ENCODE measurements around the gene BTBD18. TPM values are rescaled to one million over a fixed set of nuclear protein-coding genes. Genes with fewer than 3 reads are reported as not detected.
A peak's percentile ranks its signal among the peaks of the same experiment; 100 is the strongest.

The BTBD18 gene
- total RNA-seq, 6 experiments from 2014 or later, result not detected

DNA sequence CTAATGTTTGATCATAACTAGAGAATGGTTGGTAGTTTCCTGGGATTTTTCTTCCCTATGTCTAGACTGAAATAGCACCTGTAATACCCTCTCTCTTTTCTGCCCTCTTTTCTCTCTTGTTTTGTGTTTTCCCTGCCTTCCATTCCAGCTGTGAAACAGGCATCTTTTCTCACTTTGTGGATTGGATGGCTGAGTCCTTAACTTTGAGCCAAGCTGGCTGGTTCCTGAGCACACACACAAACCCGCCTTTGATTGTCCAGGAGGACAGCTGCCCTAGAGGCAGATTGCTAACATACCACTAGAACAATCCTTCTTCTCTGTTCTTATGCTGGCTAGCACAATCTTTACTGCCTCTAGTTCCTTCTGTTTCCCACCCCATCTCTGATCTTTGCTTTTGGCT is 27.7 kb upstream of the BTBD18 start:
- H3K4me3 Mint-ChIP-seq, result peak overlapping the region; percentile 77
- TF ChIP-seq, protein P1, sequence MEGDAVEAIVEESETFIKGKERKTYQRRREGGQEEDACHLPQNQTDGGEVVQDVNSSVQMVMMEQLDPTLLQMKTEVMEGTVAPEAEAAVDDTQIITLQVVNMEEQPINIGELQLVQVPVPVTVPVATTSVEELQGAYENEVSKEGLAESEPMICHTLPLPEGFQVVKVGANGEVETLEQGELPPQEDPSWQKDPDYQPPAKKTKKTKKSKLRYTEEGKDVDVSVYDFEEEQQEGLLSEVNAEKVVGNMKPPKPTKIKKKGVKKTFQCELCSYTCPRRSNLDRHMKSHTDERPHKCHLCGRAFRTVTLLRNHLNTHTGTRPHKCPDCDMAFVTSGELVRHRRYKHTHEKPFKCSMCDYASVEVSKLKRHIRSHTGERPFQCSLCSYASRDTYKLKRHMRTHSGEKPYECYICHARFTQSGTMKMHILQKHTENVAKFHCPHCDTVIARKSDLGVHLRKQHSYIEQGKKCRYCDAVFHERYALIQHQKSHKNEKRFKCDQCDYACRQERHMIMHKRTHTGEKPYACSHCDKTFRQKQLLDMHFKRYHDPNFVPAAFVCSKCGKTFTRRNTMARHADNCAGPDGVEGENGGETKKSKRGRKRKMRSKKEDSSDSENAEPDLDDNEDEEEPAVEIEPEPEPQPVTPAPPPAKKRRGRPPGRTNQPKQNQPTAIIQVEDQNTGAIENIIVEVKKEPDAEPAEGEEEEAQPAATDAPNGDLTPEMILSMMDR (IDR thresholded peaks at IDR 0.05), result peak; percentile 20; the same call in 1 of the 2 replicates
- peak overlapping the region; percentile 96 for H3K27ac Mint-ChIP-seq
- H3K27me3 Mint-ChIP-seq (ENCODE audit: insufficient read depth), result no peaks in the 10 kb centered on the region; the same call in 1 of the 2 replicates
- peaks cover 11% of the 10 kb centered on the region for H3K36me3 Mint-ChIP-seq (ENCODE audit: low read depth)
- H3K9me3 Mint-ChIP-seq, result no peaks in the 10 kb centered on the region
- peak; percentile 54 for DNase-seq
- peaks cover 74% of the 10 kb centered on the region for H3K4me1 Mint-ChIP-seq (ENCODE audit: low read depth)

DNA sequence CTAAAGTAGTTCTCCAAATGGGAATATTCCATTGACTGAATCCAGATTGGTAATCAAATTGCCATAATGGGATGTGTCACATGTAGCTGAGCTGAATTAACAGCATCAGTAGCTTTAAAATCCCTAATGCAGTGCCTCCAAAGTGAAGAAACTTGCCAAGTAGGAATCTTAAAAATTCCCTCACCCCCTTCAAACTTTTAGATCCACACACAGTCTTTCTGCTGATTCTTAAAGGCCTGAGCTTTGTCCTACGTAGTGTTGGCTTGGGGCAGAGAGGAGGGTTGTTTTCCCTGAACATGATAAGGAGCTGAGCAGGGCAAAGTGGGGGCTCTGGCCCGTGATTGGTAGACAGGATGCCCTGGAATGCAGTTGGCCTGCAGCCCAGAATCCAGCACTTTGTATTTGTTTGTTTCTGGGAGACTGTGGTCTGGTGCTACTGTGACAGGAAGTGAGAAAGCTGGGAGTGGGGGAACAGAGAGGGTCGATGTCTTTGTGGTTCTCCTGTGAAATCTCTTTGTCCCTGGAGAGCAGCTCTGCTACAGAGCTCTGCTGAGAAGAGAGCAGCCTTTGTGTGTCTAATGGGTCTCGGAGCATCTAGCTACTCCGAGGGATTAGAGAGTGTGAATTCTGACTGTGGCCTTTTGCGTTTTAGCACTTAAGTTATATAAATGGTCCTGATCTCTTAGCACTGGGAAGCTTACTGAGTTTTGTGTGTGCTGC is 26.9 kb upstream of the BTBD18 start:
- peak overlapping the region; percentile 77 for H3K4me3 Mint-ChIP-seq
- peak overlapping the region; percentile 96 for H3K27ac Mint-ChIP-seq
- H3K36me3 Mint-ChIP-seq (ENCODE audit: low read depth), result peaks cover 11% of the 10 kb centered on the region
- no peaks in the 10 kb centered on the region; the same call in 1 of the 2 replicates for H3K27me3 Mint-ChIP-seq (ENCODE audit: insufficient read depth)
- DNase-seq, result peak; percentile 95
- TF ChIP-seq, protein P1 (IDR thresholded peaks at IDR 0.05), result no peak
- H3K9me3 Mint-ChIP-seq, result no peaks in the 10 kb centered on the region
- H3K4me1 Mint-ChIP-seq (ENCODE audit: low read depth), result peaks cover 79% of the 10 kb centered on the region

DNA sequence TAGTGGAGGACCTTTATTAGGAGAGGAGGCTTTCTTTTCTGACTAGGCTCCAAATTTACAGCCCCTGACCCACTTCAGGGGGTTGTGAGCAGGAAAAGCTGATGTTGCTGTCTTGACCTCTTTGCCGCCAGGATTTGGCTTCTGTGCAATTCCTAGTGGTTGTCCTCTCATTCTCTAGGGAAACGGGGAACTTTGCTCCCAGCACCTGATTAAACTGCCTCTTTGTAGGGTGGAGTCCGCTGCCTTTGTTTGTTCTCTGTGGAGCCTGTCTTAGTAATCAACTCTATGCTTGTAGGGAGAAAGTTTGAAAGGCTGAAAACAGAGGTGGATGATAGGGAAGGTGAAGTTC is 26.3 kb upstream of the BTBD18 start:
- Mint-ChIP-seq H3K4me1 (ENCODE audit: low read depth) (peaks cover 82% of the 10 kb centered on the region), H3K36me3 (ENCODE audit: low read depth) (peaks cover 13% of the 10 kb centered on the region), H3K4me3 (peak overlapping the region; percentile 77), H3K9me3 (no peaks in the 10 kb centered on the region), H3K27me3 (ENCODE audit: insufficient read depth) (no peaks in the 10 kb centered on the region; the same call in 1 of the 2 replicates), H3K27ac (peak overlapping the region; percentile 96)
- DNase-seq, result no peak
- TF ChIP-seq, protein P1 (IDR thresholded peaks at IDR 0.05), result no peak

DNA sequence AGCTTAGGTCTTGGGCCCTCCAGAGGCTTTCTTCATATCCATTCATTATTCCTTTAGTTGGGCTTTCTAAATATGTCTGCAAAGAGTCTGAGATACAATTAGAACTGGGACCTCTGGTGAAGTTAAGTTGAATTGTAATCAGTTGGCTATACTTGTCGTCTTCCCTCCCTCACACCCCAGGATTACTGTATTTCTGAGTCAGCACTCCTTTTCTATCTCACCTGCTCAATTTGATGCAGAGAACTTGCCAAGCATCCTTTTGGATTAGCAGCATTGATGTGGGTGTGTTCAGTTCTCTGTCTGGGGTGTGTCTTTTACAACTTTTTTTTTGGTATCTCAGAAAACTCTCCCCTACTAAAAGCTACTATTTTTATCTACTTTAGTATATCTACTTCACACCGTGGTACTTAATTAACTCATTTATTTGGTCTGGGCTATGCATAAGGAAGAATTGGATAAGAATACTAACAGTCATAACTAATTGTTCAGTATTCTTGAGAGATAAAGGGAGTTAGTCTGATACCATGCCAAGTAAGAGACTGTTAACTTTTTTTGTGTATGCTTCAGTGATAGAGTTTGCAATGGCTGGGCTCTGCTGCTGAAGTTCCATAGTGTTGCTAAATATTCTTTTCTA is 25.1 kb upstream of the BTBD18 start:
- peaks cover 87% of the 10 kb centered on the region for H3K4me1 Mint-ChIP-seq (ENCODE audit: low read depth)

DNA sequence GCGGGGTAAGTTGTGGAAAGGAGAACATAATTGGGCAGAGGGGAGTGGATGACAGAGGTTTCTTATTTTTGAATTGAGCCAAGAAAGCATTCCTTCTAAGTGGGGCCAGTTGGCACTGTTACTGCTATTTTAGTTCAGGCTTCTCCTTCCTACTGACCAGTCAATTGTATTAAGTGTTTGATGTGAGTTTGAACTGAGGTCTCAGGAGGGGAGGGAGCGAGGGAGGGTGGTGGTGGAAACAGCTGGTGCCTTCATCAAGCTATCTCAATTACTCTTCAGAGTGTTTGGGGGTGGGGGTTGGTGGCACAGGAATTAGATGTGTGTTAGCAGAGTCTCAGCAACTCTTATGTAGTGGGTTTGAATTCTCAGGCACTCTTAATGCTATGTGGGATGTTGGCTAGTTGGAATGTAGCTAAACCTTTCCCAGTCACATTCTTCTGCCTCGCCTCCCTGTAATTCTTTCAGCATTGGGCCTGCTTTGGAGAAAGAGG is 24.5 kb upstream of the BTBD18 start:
- H3K9me3 Mint-ChIP-seq, result no peaks in the 10 kb centered on the region
- H3K4me3 Mint-ChIP-seq, result peak overlapping the region; percentile 77; the same call in 1 of the 2 replicates
- H3K4me1 Mint-ChIP-seq (ENCODE audit: low read depth), result peaks cover 88% of the 10 kb centered on the region
- DNase-seq, result peak; percentile 42
- TF ChIP-seq, protein P1 (IDR thresholded peaks at IDR 0.05), result no peak
- peaks cover 16% of the 10 kb centered on the region for H3K36me3 Mint-ChIP-seq (ENCODE audit: low read depth)
- H3K27me3 Mint-ChIP-seq (ENCODE audit: insufficient read depth), result no peaks in the 10 kb centered on the region; the same call in 1 of the 2 replicates
- H3K27ac Mint-ChIP-seq, result peak overlapping the region; percentile 96

More for the DNA sequence above, 25.1 kb upstream of the BTBD18 start:
- Mint-ChIP-seq H3K9me3 (no peaks in the 10 kb centered on the region), H3K27me3 (ENCODE audit: insufficient read depth) (no peaks in the 10 kb centered on the region; the same call in 1 of the 2 replicates), H3K36me3 (ENCODE audit: low read depth) (peaks cover 17% of the 10 kb centered on the region), H3K27ac (peak overlapping the region; percentile 96), H3K4me3 (peak overlapping the region; percentile 77)
- DNase-seq, result no peak
- TF ChIP-seq, protein P1 (IDR thresholded peaks at IDR 0.05), result no peak

Data from HFFc6 (cell line).